Gastrocnemius medialis (tissue), 4 donors: Measurements from ENCODE around the gene POLD1.

Experiments
- POLR2A ChIP-seq, 2 donors: fragments of 450-650 bp; IDR thresholded peaks; one replicate each; pipeline ENCODE4 v1.6.1; 2017; ENCODE audit warnings: antibody characterized with exemption in 2 of 2, mild to moderate bottlenecking in 2 of 2, moderate library complexity in 2 of 2
- TF ChIP-seq, protein P1 (sequence below), 5 experiments: fragments of 450-650 bp in 3 of 5; fragments of 200-600 bp in 2 of 5; sonication (generic) in 2 of 5; IDR thresholded peaks in 4 of 5; conservative IDR thresholded peaks in 1 of 5; 1 replicate in 4 of 5; 2 replicates in 1 of 5; pipeline ENCODE4 v1.5.1; 2016 to 2019; ENCODE audit warnings: antibody characterized with exemption in 5 of 5, mild to moderate bottlenecking in 3 of 5, moderate library complexity in 3 of 5

DNA sequence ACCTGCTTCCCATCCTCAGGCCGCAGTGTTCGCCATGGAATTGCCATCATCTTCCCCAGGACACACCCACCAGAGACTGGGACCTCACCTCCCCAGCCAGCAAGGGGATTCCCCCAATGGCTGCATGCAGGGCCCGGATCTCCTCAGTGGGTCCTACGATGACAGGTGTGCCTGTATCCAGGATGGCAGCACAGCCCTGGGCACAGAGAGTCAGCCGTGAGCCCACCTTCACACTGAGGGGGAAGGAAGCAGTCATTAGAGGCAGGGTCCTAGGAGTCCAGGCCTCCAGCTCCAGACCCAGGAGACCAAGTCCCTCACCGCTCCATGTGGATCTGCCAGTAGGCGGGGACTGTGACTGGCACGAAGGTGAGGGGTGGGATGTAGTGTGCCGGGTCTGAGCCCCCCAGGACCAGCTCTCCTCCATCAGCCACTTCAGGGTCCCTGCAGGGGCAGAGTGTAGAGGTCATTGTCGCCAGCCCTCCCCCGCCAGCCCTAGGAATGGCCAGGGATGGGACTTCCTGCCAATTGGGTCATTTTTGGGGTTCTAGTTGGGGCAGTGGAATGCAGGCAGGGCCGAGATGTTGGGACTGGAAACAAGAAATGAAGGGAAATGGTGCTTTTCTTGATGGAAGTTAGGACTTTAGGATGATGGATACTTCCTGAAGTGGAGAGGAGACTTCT is 49.3 kb upstream of the POLD1 start:
- no peak for TF ChIP-seq POLR2A (IDR thresholded peaks at IDR 0.05)
- TF ChIP-seq, protein P1, sequence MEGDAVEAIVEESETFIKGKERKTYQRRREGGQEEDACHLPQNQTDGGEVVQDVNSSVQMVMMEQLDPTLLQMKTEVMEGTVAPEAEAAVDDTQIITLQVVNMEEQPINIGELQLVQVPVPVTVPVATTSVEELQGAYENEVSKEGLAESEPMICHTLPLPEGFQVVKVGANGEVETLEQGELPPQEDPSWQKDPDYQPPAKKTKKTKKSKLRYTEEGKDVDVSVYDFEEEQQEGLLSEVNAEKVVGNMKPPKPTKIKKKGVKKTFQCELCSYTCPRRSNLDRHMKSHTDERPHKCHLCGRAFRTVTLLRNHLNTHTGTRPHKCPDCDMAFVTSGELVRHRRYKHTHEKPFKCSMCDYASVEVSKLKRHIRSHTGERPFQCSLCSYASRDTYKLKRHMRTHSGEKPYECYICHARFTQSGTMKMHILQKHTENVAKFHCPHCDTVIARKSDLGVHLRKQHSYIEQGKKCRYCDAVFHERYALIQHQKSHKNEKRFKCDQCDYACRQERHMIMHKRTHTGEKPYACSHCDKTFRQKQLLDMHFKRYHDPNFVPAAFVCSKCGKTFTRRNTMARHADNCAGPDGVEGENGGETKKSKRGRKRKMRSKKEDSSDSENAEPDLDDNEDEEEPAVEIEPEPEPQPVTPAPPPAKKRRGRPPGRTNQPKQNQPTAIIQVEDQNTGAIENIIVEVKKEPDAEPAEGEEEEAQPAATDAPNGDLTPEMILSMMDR (IDR thresholded peaks at IDR 0.05 in 4 of 5, conservative IDR thresholded peaks at IDR 0.05 in 1 of 5), result no peak
